ENCODE data around the gene SLC19A1.

DNA sequence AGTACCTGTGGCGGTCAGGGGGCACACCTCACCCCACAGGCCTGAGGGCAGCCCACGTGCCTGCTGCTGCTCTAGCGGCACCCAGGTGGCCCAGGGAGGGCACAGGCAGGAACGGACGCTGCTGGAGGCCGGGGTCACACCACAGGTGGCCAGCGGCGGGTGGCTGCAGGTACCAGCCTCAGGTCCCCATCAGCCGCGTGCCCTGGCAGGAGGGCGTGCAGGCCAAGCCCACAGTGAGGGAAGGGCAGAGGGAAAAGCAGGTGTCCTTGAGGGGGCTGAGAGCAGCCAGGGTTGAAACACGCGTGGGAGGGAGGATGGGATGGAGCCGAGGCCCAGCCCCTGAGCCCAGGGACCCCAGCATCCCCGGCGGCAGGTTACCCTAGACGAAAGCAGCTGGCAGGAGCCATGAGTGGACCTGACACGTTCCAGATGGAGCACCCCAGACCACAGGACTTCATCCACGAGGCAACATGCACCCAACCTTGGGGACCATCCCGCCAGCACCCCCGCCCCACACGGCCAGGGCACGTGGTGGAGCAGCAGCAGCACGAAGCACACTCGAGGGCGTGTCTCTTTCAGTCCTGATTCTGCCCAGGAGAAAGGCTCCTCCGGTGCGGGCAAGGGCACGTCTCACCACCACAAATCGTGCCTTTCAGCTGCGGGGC is 3.7 kb downstream of the SLC19A1 start:
- TF ChIP-seq, protein P1, sequence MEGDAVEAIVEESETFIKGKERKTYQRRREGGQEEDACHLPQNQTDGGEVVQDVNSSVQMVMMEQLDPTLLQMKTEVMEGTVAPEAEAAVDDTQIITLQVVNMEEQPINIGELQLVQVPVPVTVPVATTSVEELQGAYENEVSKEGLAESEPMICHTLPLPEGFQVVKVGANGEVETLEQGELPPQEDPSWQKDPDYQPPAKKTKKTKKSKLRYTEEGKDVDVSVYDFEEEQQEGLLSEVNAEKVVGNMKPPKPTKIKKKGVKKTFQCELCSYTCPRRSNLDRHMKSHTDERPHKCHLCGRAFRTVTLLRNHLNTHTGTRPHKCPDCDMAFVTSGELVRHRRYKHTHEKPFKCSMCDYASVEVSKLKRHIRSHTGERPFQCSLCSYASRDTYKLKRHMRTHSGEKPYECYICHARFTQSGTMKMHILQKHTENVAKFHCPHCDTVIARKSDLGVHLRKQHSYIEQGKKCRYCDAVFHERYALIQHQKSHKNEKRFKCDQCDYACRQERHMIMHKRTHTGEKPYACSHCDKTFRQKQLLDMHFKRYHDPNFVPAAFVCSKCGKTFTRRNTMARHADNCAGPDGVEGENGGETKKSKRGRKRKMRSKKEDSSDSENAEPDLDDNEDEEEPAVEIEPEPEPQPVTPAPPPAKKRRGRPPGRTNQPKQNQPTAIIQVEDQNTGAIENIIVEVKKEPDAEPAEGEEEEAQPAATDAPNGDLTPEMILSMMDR (IDR thresholded peaks at IDR 0.05 in 4 of 5, conservative IDR thresholded peaks at IDR 0.05 in 1 of 5): no peak
- TF ChIP-seq POLR2A (IDR thresholded peaks at IDR 0.05): no peak
